ENCODE data around the gene COL18A1. TPM values are rescaled to one million over a fixed set of nuclear protein-coding genes. Genes with fewer than 3 reads are reported as not detected.

Gene COL18A1
- total RNA-seq, 1 experiment from 2014 or later, result 3.4 TPM

GRCh38 chr21:45406801-45407628 is 2.0 kb downstream of the COL18A1 start:
- peaks cover 1% of the 10 kb centered on the region for H3K36me3 Mint-ChIP-seq (ENCODE audit: insufficient read depth, unreplicated experiment)
- no peak overlapping the region for H3K4me3 Mint-ChIP-seq (ENCODE audit: unreplicated experiment)
- no TSS peak for BruUV-seq (replicated peaks)
- DNase-seq (ENCODE audit: unreplicated experiment), result no peak
- H3K27ac Mint-ChIP-seq (ENCODE audit: low read depth, unreplicated experiment), result no peak overlapping the region
- H3K4me1 Mint-ChIP-seq (ENCODE audit: insufficient read depth, unreplicated experiment), result no peaks in the 10 kb centered on the region
- H3K27me3 Mint-ChIP-seq (ENCODE audit: insufficient read depth, unreplicated experiment), result peaks cover 10% of the 10 kb centered on the region
- ChIA-PET POLR2A (no interaction called here), CTCF (no interaction called here)
- no peak for TF ChIP-seq CTCF (IDR thresholded peaks at IDR 0.05; ENCODE audit: unreplicated experiment)
- no peaks in the 10 kb centered on the region for H3K9me3 Mint-ChIP-seq (ENCODE audit: unreplicated experiment)
- intact Hi-C loops (cut with micrococcal nuclease), result no loop called here

DNA sequence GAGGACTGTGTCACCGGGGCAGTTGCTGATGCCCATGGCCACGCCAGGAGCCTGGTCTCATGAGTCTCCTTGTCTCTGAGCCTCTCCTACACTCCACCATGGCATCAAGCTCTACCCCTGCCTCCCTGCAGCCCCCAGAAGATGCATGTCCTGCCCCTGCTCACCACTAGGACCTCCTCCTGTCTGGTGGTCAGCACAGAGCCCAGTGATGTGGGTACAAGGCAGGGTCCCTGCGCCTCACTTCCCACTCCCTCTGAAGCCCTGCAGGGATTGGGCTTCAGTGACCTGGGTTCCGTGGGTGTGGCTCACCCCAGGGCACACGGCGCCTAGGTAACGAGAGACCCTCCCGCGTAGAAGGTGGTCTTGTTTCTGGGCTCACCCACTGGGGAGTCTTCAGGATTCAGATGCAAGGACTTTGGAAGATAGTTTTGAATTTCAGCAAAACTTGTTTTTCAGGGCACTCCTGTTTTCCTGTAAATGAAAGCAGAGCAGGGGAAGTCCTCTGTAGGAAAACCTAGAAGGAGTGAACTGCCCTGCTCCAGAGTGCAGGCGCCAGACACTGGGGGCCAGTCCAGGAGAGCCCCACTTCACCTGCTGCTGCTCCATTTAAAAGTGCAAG is 2.8 kb downstream of the COL18A1 start:
- no peaks in the 10 kb centered on the region for H3K4me1 Mint-ChIP-seq (ENCODE audit: insufficient read depth, unreplicated experiment)
- H3K36me3 Mint-ChIP-seq (ENCODE audit: insufficient read depth, unreplicated experiment), result no peaks in the 10 kb centered on the region
- no peaks in the 10 kb centered on the region for H3K9me3 Mint-ChIP-seq (ENCODE audit: unreplicated experiment)
- no peak overlapping the region for H3K27ac Mint-ChIP-seq (ENCODE audit: low read depth, unreplicated experiment)
- no peak for DNase-seq (ENCODE audit: unreplicated experiment)
- peaks cover 10% of the 10 kb centered on the region for H3K27me3 Mint-ChIP-seq (ENCODE audit: insufficient read depth, unreplicated experiment)
- intact Hi-C loops (cut with micrococcal nuclease), result no loop called here
- CTCF ChIA-PET, result no interaction called here
- no peak overlapping the region for H3K4me3 Mint-ChIP-seq (ENCODE audit: unreplicated experiment)
- POLR2A ChIA-PET, result no interaction called here
- no TSS peak for BruUV-seq (replicated peaks)
- no peak for TF ChIP-seq CTCF (IDR thresholded peaks at IDR 0.05; ENCODE audit: unreplicated experiment)

- no TSS peak for BruUV-seq (replicated peaks)
- Mint-ChIP-seq H3K36me3 (ENCODE audit: insufficient read depth, unreplicated experiment) (no peaks in the 10 kb centered on the region), H3K4me1 (ENCODE audit: insufficient read depth, unreplicated experiment) (no peaks in the 10 kb centered on the region), H3K4me3 (ENCODE audit: unreplicated experiment) (no peak overlapping the region), H3K27ac (ENCODE audit: low read depth, unreplicated experiment) (no peak overlapping the region), H3K9me3 (ENCODE audit: unreplicated experiment) (no peaks in the 10 kb centered on the region), H3K27me3 (ENCODE audit: insufficient read depth, unreplicated experiment) (peaks cover 10% of the 10 kb centered on the region)
- no peak for TF ChIP-seq CTCF (IDR thresholded peaks at IDR 0.05; ENCODE audit: unreplicated experiment)
- ChIA-PET CTCF (interaction anchor here (0.8 kb wide), 1 partner anchor 272 kb away, joined by 3 read pairs; no protein-coding TSS in a partner anchor), POLR2A (no interaction called here)
- intact Hi-C loops (cut with micrococcal nuclease), result no loop called here
- no peak for DNase-seq (ENCODE audit: unreplicated experiment)
These were observed 3.4 kb downstream of the COL18A1 start for GRCh38 chr21:45408271-45408791.

DNA sequence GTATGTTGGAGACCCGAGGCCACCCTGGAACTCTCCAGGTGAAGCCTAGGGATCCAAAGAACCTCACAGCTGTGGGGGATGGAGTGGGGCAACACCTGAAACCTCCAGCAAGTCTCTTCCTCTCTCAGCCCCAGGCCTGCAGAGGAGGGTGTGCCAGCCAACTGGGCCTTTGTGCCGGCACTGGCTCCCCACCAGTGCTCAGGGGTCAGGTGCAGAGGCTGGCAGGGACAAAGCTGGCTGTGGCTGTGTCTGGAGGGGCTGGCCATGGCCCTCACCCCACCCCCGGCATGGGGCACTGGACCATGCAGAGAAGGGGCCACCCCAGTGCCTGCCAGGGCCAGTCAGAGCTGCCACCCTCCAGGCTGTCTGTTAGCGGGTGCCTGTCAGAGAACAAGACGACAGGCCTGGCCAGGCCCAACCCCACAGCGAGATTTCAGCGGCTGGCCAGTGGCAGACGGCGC is 3.9 kb downstream of the COL18A1 start:
- TF ChIP-seq CTCF (IDR thresholded peaks at IDR 0.05; ENCODE audit: unreplicated experiment), result no peak
- H3K4me3 Mint-ChIP-seq (ENCODE audit: unreplicated experiment), result no peak overlapping the region
- H3K27me3 Mint-ChIP-seq (ENCODE audit: insufficient read depth, unreplicated experiment), result peaks cover 7% of the 10 kb centered on the region
- no peak overlapping the region for H3K27ac Mint-ChIP-seq (ENCODE audit: low read depth, unreplicated experiment)
- no peaks in the 10 kb centered on the region for H3K36me3 Mint-ChIP-seq (ENCODE audit: insufficient read depth, unreplicated experiment)
- no peaks in the 10 kb centered on the region for H3K9me3 Mint-ChIP-seq (ENCODE audit: unreplicated experiment)
- POLR2A ChIA-PET, result no interaction called here
- intact Hi-C loops (cut with micrococcal nuclease), result no loop called here
- no peaks in the 10 kb centered on the region for H3K4me1 Mint-ChIP-seq (ENCODE audit: insufficient read depth, unreplicated experiment)
- no peak for DNase-seq (ENCODE audit: unreplicated experiment)
- CTCF ChIA-PET, result interaction anchor here (0.8 kb wide), 1 partner anchor 272 kb away, joined by 3 read pairs; no protein-coding TSS in a partner anchor
- BruUV-seq (replicated peaks), result no TSS peak

All from MCF 10A (cell line).